ENCODE data around the gene DLGAP4. TPM values are rescaled to one million over a fixed set of nuclear protein-coding genes. Genes with fewer than 3 reads are reported as not detected.

Gene DLGAP4
- total RNA-seq, 2 donors from 2014 or later: 62.9 to 78.2 TPM

DNA sequence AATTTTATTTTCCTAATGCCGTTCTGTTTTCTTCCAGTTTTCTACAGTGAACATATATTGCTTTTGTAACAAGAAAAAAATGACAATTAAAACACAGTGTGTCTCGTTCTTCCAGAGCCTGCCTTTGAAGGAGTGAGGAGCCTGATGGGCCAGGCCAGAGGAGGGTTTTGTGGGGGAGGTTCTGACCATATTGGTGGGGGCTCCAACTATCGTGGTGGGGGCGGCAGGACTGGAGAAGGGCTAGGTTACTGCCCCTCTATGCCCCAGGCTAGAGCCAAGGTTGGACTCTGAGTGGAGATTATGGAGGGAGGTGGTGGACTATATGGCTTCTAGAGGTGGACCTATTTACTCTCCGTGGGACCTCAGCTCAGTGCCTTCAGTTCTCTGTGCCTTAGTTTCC, 24.0 kb downstream of the DLGAP4 start:
- Mint-ChIP-seq H3K9me3 (peaks cover 2% of the 10 kb centered on the region), H3K4me3 (no peak overlapping the region), H3K4me1 (peaks cover 2% of the 10 kb centered on the region), H3K36me3 (ENCODE audit: low read depth) (no peaks in the 10 kb centered on the region), H3K27me3 (ENCODE audit: insufficient read depth) (peaks cover 28% of the 10 kb centered on the region), H3K27ac (no peak overlapping the region)
- peak; percentile 22 for DNase-seq
- no peaks in the 10 kb centered on the region for H3K36me3 ChIP-seq (ENCODE audit: control insufficient read depth, insufficient read depth, low read length)
- H3K27me3 ChIP-seq (ENCODE audit: control insufficient read depth, insufficient read depth, low read length, poor library complexity, severe bottlenecking): no peaks in the 10 kb centered on the region
- no peak overlapping the region for H3K27ac ChIP-seq (ENCODE audit: low read depth, low read length)
- TF ChIP-seq, protein P1, sequence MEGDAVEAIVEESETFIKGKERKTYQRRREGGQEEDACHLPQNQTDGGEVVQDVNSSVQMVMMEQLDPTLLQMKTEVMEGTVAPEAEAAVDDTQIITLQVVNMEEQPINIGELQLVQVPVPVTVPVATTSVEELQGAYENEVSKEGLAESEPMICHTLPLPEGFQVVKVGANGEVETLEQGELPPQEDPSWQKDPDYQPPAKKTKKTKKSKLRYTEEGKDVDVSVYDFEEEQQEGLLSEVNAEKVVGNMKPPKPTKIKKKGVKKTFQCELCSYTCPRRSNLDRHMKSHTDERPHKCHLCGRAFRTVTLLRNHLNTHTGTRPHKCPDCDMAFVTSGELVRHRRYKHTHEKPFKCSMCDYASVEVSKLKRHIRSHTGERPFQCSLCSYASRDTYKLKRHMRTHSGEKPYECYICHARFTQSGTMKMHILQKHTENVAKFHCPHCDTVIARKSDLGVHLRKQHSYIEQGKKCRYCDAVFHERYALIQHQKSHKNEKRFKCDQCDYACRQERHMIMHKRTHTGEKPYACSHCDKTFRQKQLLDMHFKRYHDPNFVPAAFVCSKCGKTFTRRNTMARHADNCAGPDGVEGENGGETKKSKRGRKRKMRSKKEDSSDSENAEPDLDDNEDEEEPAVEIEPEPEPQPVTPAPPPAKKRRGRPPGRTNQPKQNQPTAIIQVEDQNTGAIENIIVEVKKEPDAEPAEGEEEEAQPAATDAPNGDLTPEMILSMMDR (conservative IDR thresholded peaks at IDR 0.05): no peak
- WGBS, 2 experiments (ENCODE audit: insufficient coverage in 1 of 2, insufficient read length in 1 of 2): 85 to 89% methylated on average over 3 to 5 of the region's 5 CpGs
- H3K4me1 ChIP-seq (ENCODE audit: control insufficient read depth, insufficient read depth, low read length): no peaks in the 10 kb centered on the region
- no peaks in the 10 kb centered on the region for H3K9me3 ChIP-seq (ENCODE audit: control insufficient read depth, low read length)
- H3K9ac ChIP-seq (ENCODE audit: extremely low read depth, low read length, poor library complexity, severe bottlenecking): no peak overlapping the region
- H3K4me3 ChIP-seq (ENCODE audit: low read length): no peak overlapping the region

DNA sequence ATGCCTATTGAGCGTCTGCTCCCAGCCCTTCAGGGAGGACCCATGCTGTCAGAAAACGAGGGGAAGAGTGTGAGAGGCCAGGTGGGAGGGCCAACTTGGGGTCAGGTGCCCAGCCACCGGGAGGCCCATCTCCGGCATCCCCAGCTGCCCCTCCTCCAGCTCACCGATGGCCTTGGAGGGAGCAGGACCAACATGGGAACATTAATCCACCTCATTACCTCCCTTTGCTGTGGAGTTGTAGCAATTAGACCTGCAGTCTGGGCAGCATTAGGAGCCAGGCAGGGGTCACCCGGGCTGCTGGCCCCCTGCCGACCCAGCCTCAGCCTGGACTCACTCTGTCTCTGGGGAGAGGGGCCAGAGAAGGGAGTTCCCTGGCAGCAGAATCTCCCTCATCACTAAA, 25.1 kb downstream of the DLGAP4 start:
- H3K27ac Mint-ChIP-seq: no peak overlapping the region
- Histone ChIP-seq H3K27me3 (ENCODE audit: control insufficient read depth, insufficient read depth, low read length, poor library complexity, severe bottlenecking) (no peaks in the 10 kb centered on the region), H3K9me3 (ENCODE audit: control insufficient read depth, low read length) (no peaks in the 10 kb centered on the region), H3K27ac (ENCODE audit: low read depth, low read length) (no peak overlapping the region), H3K36me3 (ENCODE audit: control insufficient read depth, insufficient read depth, low read length) (no peaks in the 10 kb centered on the region), H3K9ac (ENCODE audit: extremely low read depth, low read length, poor library complexity, severe bottlenecking) (no peak overlapping the region), H3K4me3 (ENCODE audit: low read length) (no peak overlapping the region), H3K4me1 (ENCODE audit: control insufficient read depth, insufficient read depth, low read length) (no peaks in the 10 kb centered on the region)
- TF ChIP-seq, protein P1 (conservative IDR thresholded peaks at IDR 0.05): no peak
- no peak overlapping the region for H3K4me3 Mint-ChIP-seq
- no peaks in the 10 kb centered on the region for H3K36me3 Mint-ChIP-seq (ENCODE audit: low read depth)
- peak; percentile 49 for DNase-seq
- H3K9me3 Mint-ChIP-seq: no peaks in the 10 kb centered on the region
- peaks cover 36% of the 10 kb centered on the region for H3K27me3 Mint-ChIP-seq (ENCODE audit: insufficient read depth)
- WGBS, 2 experiments (ENCODE audit: insufficient coverage in 1 of 2, insufficient read length in 1 of 2): 43 to 57% methylated on average over 4 to 7 of the region's 7 CpGs
- peaks cover 2% of the 10 kb centered on the region for H3K4me1 Mint-ChIP-seq

DNA sequence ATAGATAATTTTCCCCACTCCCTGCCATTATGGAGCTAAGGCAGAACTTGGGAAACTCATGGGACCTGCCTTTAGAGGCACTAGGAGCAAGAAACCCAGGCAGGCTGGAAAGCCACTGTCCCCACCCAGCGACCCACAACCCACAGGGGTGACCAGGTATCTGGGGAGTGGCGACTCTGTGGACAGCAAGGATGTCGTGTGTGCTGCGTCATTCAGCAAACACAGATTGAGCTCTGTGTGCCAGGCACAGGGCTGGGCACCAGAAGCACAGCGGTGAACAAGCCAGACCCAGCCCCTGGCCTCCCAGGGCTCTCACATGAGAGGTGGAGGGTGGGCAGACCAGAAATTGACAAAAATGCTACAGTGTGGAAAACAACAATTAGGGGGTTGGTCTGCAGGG, 27.7 kb downstream of the DLGAP4 start:
- Mint-ChIP-seq H3K27me3 (ENCODE audit: insufficient read depth) (peaks cover 37% of the 10 kb centered on the region), H3K4me3 (no peak overlapping the region), H3K27ac (no peak overlapping the region), H3K36me3 (ENCODE audit: low read depth) (no peaks in the 10 kb centered on the region), H3K9me3 (no peaks in the 10 kb centered on the region), H3K4me1 (peaks cover 2% of the 10 kb centered on the region)
- no peak for DNase-seq
- Histone ChIP-seq H3K36me3 (ENCODE audit: control insufficient read depth, insufficient read depth, low read length) (no peaks in the 10 kb centered on the region), H3K27ac (ENCODE audit: low read depth, low read length) (no peak overlapping the region), H3K27me3 (ENCODE audit: control insufficient read depth, insufficient read depth, low read length, poor library complexity, severe bottlenecking) (no peaks in the 10 kb centered on the region), H3K4me3 (ENCODE audit: low read length) (no peak overlapping the region), H3K9ac (ENCODE audit: extremely low read depth, low read length, poor library complexity, severe bottlenecking) (no peak overlapping the region), H3K9me3 (ENCODE audit: control insufficient read depth, low read length) (no peaks in the 10 kb centered on the region), H3K4me1 (ENCODE audit: control insufficient read depth, insufficient read depth, low read length) (no peaks in the 10 kb centered on the region)
- TF ChIP-seq, protein P1 (conservative IDR thresholded peaks at IDR 0.05): no peak
- WGBS, 2 experiments (ENCODE audit: insufficient coverage in 1 of 2, insufficient read length in 1 of 2): 87 to 96% methylated on average over 3 to 5 of the region's 5 CpGs

Measured in endodermal cell (in vitro differentiated cells).